ENCODE measurements around the gene SLC5A3. TPM values are rescaled to one million over a fixed set of nuclear protein-coding genes. Genes with fewer than 3 reads are reported as not detected.

SLC5A3 gene
- total and polyA plus RNA-seq, 10 of the 15 experiments (the other 5 are each of a cell fraction or from before 2014, with no cell fraction given): 3.3 to 21.4 (median 12.0) TPM

GRCh38 chr21:34076835-34077234, 3.5 kb downstream of the SLC5A3 start:
- SMC1A ChIA-PET (ENCODE audit: uncharacterized antibody, unreplicated experiment): interaction anchor here (0.9 to 6.8 kb wide), 17 partner anchors 9 to 271 kb away, joined by 3 to 118 read pairs (median 6); no protein-coding TSS in a partner anchor

More at GRCh38 chr21:34076835-34077234, 3.5 kb downstream of the SLC5A3 start:
- Histone ChIP-seq H3K27ac (ENCODE audit: control insufficient read depth, insufficient read depth) (peak overlapping the region; percentile 60), H3K4me3 (peak overlapping the region; percentile 91; the same call in 1 of the 2 replicates), H2AFZ (ENCODE audit: control insufficient read depth, low read depth, low read length) (no peak overlapping the region), H3K27me3 (replicated peaks in 1 of 2; ENCODE audit: control insufficient read depth in 2 of 2, insufficient read depth in 2 of 2, low read length in 1 of 2) (no peaks in the 10 kb centered on the region), H4K20me1 (ENCODE audit: control insufficient read depth, insufficient read depth) (no peaks in the 10 kb centered on the region), H3K9me3 (replicated peaks; ENCODE audit: control insufficient read depth, insufficient read depth, low read length) (no peaks in the 10 kb centered on the region), H3K36me3 (ENCODE audit: control insufficient read depth in 2 of 2, insufficient read depth in 2 of 2, low read length in 1 of 2) (no peaks in the 10 kb centered on the region; a peak in 1 of 4 replicates), H3K9ac (ENCODE audit: control insufficient read depth, insufficient read depth, low read length) (peak overlapping the region; percentile 19), H3K4me1 (ENCODE audit: control insufficient read depth, insufficient read depth, low read length) (peaks cover 13% of the 10 kb centered on the region), H3K79me2 (ENCODE audit: control insufficient read depth, insufficient read depth, low read length) (peaks cover 78% of the 10 kb centered on the region), H3K4me2 (ENCODE audit: control insufficient read depth, insufficient read depth) (peak overlapping the region; percentile 69)
- 95% methylated on average over 1 of the region's 1 CpG for WGBS (ENCODE audit: insufficient coverage, insufficient replicate concordance, low lambda C conversion rate, missing lambda C conversion rate)
- in situ Hi-C loops (cut with MboI): no loop called here
- ChIA-PET POLR2A (interaction anchor here (1.8 to 2.5 kb wide), 3 partner anchors 53 to 125 kb away, joined by 4 to 15 read pairs (median 8); no protein-coding TSS in a partner anchor), RAD21 (ENCODE audit: unreplicated experiment) (interaction anchor here (0.6 to 7.0 kb wide), 11 partner anchors 10 to 143 kb away, joined by 3 to 51 read pairs (median 4); no protein-coding TSS in a partner anchor), CTCF (interaction anchor here (1.1 to 4.3 kb wide), 8 partner anchors 16 to 271 kb away, joined by 3 to 27 read pairs (median 4); no protein-coding TSS in a partner anchor)
- BruUV-seq (replicated peaks): no TSS peak
- no peak for TF ChIP-seq E4F1 (IDR thresholded peaks at IDR 0.05; ENCODE audit: borderline replicate concordance, partially characterized antibody)
- TF ChIP-seq MLLT1 (IDR thresholded peaks at IDR 0.05): peak; percentile 22; the same call in 1 of the 2 replicates
- no peak for TF ChIP-seq PRDM15 (CRISPR knock-in tag; IDR thresholded peaks at IDR 0.05)
- TF ChIP-seq POLR2AphosphoS2 (IDR thresholded peaks at IDR 0.05; ENCODE audit: low read depth, low read length): 0 out of 2 replicates have a peak, but pooled peaks have one; percentile 40
- ATAC-seq (peak; percentile 8), DNase-seq (ENCODE audit: low read depth, low spot score) (no peak), FAIRE-seq (no peak)
- intact Hi-C loops (cut with micrococcal nuclease; ENCODE audit: unreplicated experiment): loop anchor here (2.0 to 5.0 kb wide), 2 partner anchors 100 to 155 kb away; no protein-coding TSS in a partner anchor
